ENCODE data around the gene TNFRSF12A.

The TNFRSF12A gene

DNA sequence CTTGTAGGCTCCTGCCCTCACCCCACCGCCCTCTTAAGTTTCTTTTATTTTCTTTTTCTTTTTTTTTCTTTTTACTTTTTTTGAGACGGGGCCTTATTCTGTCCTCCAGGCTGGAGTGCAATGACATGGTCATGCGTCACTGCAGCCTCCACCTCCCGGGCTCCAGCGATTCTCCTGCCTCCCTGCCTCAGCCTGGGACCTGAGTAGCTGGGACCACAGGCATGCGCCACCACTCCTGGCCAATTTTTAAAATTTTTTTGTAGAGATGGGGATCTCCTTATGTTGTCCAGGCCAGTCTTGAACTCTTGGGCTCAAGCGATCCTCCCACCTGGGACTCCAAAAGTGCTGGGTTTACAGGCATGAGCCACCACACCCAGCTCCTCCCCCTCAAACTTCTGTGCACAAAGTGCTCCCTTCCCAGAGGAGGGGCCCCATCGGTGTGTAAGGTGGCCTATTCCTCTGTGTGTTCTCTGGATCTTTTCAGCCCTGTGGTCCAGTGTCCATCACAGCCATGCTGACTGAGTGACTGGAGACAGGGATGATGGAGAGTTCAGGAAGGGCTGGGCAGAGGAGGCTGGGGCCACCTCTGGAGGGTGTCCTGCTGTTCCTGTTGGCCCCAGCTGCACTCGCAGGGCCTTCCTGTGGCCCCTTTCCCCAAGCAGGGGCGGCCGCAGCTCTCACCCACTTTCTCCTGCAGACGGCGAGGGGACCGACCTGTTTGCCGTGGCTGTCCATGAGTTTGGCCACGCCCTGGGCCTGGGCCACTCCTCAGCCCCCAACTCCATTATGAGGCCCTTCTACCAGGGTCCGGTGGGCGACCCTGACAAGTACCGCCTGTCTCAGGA, 36.4 kb downstream of the TNFRSF12A start:
- TF ChIP-seq CTCF (IDR thresholded peaks at IDR 0.05; ENCODE audit: insufficient read depth, low read depth, low read length, missing control alignments) = no peak
- no peak for DNase-seq (ENCODE audit: low read depth)
- no peak overlapping the region for H3K4me3 ChIP-seq (ENCODE audit: low read length)

GRCh38 chr16:3057181-3058138, 37.3 kb downstream of the TNFRSF12A start:
- no peak for TF ChIP-seq CTCF (IDR thresholded peaks at IDR 0.05; ENCODE audit: insufficient read depth, low read depth, low read length, missing control alignments)
- DNase-seq (ENCODE audit: low read depth) = no peak
- no peak overlapping the region for H3K4me3 ChIP-seq (ENCODE audit: low read length)

DNA sequence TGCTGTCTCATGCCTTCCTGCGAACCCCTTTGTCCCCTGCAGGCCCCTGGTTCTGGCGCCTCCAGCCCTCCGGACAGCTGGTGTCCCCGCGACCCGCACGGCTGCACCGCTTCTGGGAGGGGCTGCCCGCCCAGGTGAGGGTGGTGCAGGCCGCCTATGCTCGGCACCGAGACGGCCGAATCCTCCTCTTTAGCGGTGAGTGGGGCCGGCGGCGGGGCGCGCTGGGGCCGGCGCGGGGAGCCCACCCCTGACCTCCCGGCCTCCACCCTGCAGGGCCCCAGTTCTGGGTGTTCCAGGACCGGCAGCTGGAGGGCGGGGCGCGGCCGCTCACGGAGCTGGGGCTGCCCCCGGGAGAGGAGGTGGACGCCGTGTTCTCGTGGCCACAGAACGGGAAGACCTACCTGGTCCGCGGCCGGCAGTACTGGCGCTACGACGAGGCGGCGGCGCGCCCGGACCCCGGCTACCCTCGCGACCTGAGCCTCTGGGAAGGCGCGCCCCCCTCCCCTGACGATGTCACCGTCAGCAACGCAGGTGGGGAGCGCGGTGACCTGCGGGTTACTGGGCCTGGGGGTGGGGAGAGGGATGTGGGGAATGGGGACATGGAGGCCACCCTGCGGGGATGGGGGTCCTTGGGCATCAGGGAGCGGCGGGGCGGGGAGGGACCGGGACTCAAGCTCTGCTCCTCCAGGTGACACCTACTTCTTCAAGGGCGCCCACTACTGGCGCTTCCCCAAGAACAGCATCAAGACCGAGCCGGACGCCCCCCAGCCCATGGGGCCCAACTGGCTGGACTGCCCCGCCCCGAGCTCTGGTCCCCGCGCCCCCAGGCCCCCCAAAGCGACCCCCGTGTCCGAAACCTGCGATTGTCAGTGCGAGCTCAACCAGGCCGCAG, 38.2 kb downstream of the TNFRSF12A start:
- peak; percentile 39 for TF ChIP-seq CTCF (IDR thresholded peaks at IDR 0.05; ENCODE audit: insufficient read depth, low read depth, low read length, missing control alignments)
- peak; percentile 64 for DNase-seq (ENCODE audit: low read depth)
- H3K4me3 ChIP-seq (ENCODE audit: low read length) = peak overlapping the region; percentile 69

GRCh38 chr16:3059041-3059722, 39.0 kb downstream of the TNFRSF12A start:
- peak; percentile 77 for DNase-seq (ENCODE audit: low read depth)
- H3K4me3 ChIP-seq (ENCODE audit: low read length) = peak overlapping the region; percentile 69
- peak; percentile 54 for TF ChIP-seq CTCF (IDR thresholded peaks at IDR 0.05; ENCODE audit: insufficient read depth, low read depth, low read length, missing control alignments)

GRCh38 chr16:3059723-3060242, 39.6 kb downstream of the TNFRSF12A start:
- H3K4me3 ChIP-seq (ENCODE audit: low read length) = peak overlapping the region; percentile 69
- TF ChIP-seq CTCF (IDR thresholded peaks at IDR 0.05; ENCODE audit: insufficient read depth, low read depth, low read length, missing control alignments) = no peak
- no peak for DNase-seq (ENCODE audit: low read depth)

Measured in epithelial cell of esophagus (primary cell).